Measurements from ENCODE around the gene EPGN. TPM values are rescaled to one million over a fixed set of nuclear protein-coding genes. Genes with fewer than 3 reads are reported as not detected.

EPGN gene
- total RNA-seq, 3 donors from 2014 or later (not counting 1 experiment from before 2014, with no cell fraction given), result not detected

GRCh38 chr4:74316397-74316796 is 8.1 kb downstream of the EPGN start:
- Mint-ChIP-seq H3K9me3 (no peaks in the 10 kb centered on the region), H3K4me3 (no peak overlapping the region), H3K4me1 (peaks cover 0 to 4% of the 10 kb centered on the region in 2 donors), H3K36me3 (no peaks in the 10 kb centered on the region), H3K27me3 (ENCODE audit: low read depth in 2 of 2) (peaks cover 3 to 8% of the 10 kb centered on the region in 2 donors), H3K27ac (no peak overlapping the region)
- ATAC-seq, result no peak
- Histone ChIP-seq H3K4me1 (ENCODE audit: control insufficient read depth, insufficient read depth, low read length) (no peaks in the 10 kb centered on the region), H3K36me3 (ENCODE audit: control insufficient read depth, insufficient read depth, low read length) (no peaks in the 10 kb centered on the region), H3K27ac (ENCODE audit: low read length) (no peak overlapping the region), H3K9me3 (ENCODE audit: control insufficient read depth, insufficient read depth, low read length) (no peaks in the 10 kb centered on the region), H3K4me3 (ENCODE audit: low read length) (no peak overlapping the region), H3K27me3 (ENCODE audit: control insufficient read depth, insufficient read depth, low read length) (no peaks in the 10 kb centered on the region)
- intact Hi-C loops (cut with micrococcal nuclease), result no loop called here
- no peak for TF ChIP-seq CTCF (IDR thresholded peaks at IDR 0.05)
- WGBS (ENCODE audit: insufficient coverage), result 50% methylated on average over 2 of the region's 2 CpGs
- no peak for DNase-seq

GRCh38 chr4:74317616-74318246 is 9.5 kb downstream of the EPGN start:
- TF ChIP-seq CTCF (IDR thresholded peaks at IDR 0.05), result no peak
- no peaks in the 10 kb centered on the region for H3K9me3 ChIP-seq (ENCODE audit: control insufficient read depth, insufficient read depth, low read length)
- no peaks in the 10 kb centered on the region for H3K36me3 Mint-ChIP-seq
- DNase-seq (no peak), ATAC-seq (no peak)
- H3K36me3 ChIP-seq (ENCODE audit: control insufficient read depth, insufficient read depth, low read length), result no peaks in the 10 kb centered on the region
- H3K27ac ChIP-seq (ENCODE audit: low read length), result no peak overlapping the region
- H3K9me3 Mint-ChIP-seq, result no peaks in the 10 kb centered on the region
- H3K27ac Mint-ChIP-seq, result no peak overlapping the region
- intact Hi-C loops (cut with micrococcal nuclease), result no loop called here
- H3K27me3 ChIP-seq (ENCODE audit: control insufficient read depth, insufficient read depth, low read length), result no peaks in the 10 kb centered on the region
- H3K4me1 ChIP-seq (ENCODE audit: control insufficient read depth, insufficient read depth, low read length), result no peaks in the 10 kb centered on the region
- H3K27me3 Mint-ChIP-seq (ENCODE audit: low read depth in 2 of 2), result peaks cover 3 to 10% of the 10 kb centered on the region in 2 donors
- 89% methylated on average over 2 of the region's 3 CpGs for WGBS (ENCODE audit: insufficient coverage)
- no peak overlapping the region for H3K4me3 ChIP-seq (ENCODE audit: low read length)
- H3K4me1 Mint-ChIP-seq, result peaks cover 0 to 4% of the 10 kb centered on the region in 2 donors
- H3K4me3 Mint-ChIP-seq, result no peak overlapping the region

GRCh38 chr4:74318276-74318675 is 10.0 kb downstream of the EPGN start:
- no peaks in the 10 kb centered on the region for H3K27me3 ChIP-seq (ENCODE audit: control insufficient read depth, insufficient read depth, low read length)
- DNase-seq (no peak), ATAC-seq (no peak)
- no peaks in the 10 kb centered on the region for H3K36me3 ChIP-seq (ENCODE audit: control insufficient read depth, insufficient read depth, low read length)
- no peak overlapping the region for H3K4me3 ChIP-seq (ENCODE audit: low read length)
- no peaks in the 10 kb centered on the region for H3K9me3 ChIP-seq (ENCODE audit: control insufficient read depth, insufficient read depth, low read length)
- intact Hi-C loops (cut with micrococcal nuclease), result no loop called here
- Mint-ChIP-seq H3K27me3 (ENCODE audit: low read depth in 2 of 2) (peaks cover 3 to 10% of the 10 kb centered on the region in 2 donors), H3K36me3 (no peaks in the 10 kb centered on the region), H3K4me3 (no peak overlapping the region), H3K27ac (no peak overlapping the region), H3K9me3 (no peaks in the 10 kb centered on the region), H3K4me1 (peaks cover 0 to 4% of the 10 kb centered on the region in 2 donors)
- H3K4me1 ChIP-seq (ENCODE audit: control insufficient read depth, insufficient read depth, low read length), result no peaks in the 10 kb centered on the region
- 100% methylated on average over 1 of the region's 2 CpGs for WGBS (ENCODE audit: insufficient coverage)
- TF ChIP-seq CTCF (IDR thresholded peaks at IDR 0.05), result no peak
- H3K27ac ChIP-seq (ENCODE audit: low read length), result no peak overlapping the region

- Histone ChIP-seq H3K9me3 (ENCODE audit: control insufficient read depth, insufficient read depth, low read length) (no peaks in the 10 kb centered on the region), H3K36me3 (ENCODE audit: control insufficient read depth, insufficient read depth, low read length) (no peaks in the 10 kb centered on the region), H3K27me3 (ENCODE audit: control insufficient read depth, insufficient read depth, low read length) (no peaks in the 10 kb centered on the region), H3K4me1 (ENCODE audit: control insufficient read depth, insufficient read depth, low read length) (no peaks in the 10 kb centered on the region), H3K4me3 (ENCODE audit: low read length) (no peak overlapping the region), H3K27ac (ENCODE audit: low read length) (no peak overlapping the region)
- TF ChIP-seq CTCF (IDR thresholded peaks at IDR 0.05), result no peak
- Mint-ChIP-seq H3K27ac (no peak overlapping the region), H3K27me3 (ENCODE audit: low read depth in 2 of 2) (peaks cover 3 to 10% of the 10 kb centered on the region in 2 donors), H3K4me3 (no peak overlapping the region), H3K9me3 (no peaks in the 10 kb centered on the region), H3K36me3 (no peaks in the 10 kb centered on the region), H3K4me1 (peaks cover 0 to 4% of the 10 kb centered on the region in 2 donors)
- WGBS (ENCODE audit: insufficient coverage), result 81% methylated on average over 6 of the region's 6 CpGs
- no peak for DNase-seq
- intact Hi-C loops (cut with micrococcal nuclease), result no loop called here
- ATAC-seq, result no peak
These were observed 11.2 kb downstream of the EPGN start for GRCh38 chr4:74319470-74319869.

Measured in natural killer cell (primary cell).